ENCODE measurements around the gene GCA. TPM values are rescaled to one million over a fixed set of nuclear protein-coding genes. Genes with fewer than 3 reads are reported as not detected.

GCA gene
- 11.3 and 13.6 TPM in 2 replicates for total RNA-seq

DNA sequence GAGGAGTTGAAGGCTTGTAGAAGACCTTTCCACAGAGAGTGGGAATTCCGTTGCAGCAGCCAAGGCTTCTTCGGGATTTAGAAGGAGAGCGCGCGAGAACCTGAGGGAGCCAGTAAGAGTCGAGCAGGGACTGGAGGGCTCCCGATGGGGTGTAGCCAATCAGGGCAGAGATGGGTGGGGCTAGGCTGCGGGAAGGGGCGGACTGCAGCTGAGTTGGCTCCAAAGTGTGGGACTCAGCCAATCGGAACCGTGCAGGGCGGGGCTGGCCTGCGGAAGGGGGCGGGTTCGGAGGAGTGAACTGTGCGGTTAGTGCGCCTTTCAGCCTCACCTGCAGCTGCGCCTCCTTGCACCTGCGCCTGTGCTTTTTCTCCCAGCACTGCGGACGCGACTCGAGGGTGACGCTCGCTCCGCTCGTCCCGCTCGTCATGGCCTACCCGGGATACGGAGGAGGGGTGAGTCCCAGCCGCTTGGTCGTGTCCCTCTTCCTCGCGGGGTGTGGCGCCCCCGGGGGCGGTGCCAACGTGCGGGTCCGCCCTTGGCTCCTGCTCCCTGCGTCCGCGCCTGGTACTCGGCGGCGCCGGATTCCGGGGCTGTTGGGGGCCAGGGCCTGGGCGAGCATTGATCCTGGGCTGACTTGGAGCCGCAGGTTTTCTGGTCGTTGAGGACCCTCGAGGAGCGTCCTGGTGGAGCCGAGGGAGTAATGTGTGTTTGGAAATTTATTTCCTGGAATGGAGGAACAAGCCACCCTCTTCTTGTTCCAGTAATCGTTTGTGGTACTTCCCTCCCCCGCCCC lies at the start of gene GCA:
TSS of gene GCA (plus strand) at position 309 of the 793 bp plus-strand sequence. CDS start at position 426, 117 bp downstream.

GRCh38 chr2:162318328-162319180 lies 25.4 kb upstream of the GCA start, which contains the start of gene IFIH1:
Gene IFIH1, minus strand, starts transcription at chr2:162318684. Its CDS starts 377 bp downstream, at chr2:162318307.

Other genes starting within 250 kb of the GCA start
- not detected in 2 replicates for gene GCG, start 191.9 kb upstream of the GCA start, total RNA-seq
- gene FAP, start 100.7 kb upstream of the GCA start, total RNA-seq = 12.9 and 16.5 TPM in 2 replicates
- 24.5 and 26.0 TPM in 2 replicates for gene IFIH1, start 25.4 kb upstream of the GCA start, total RNA-seq